HG02588 (cell line): ENCODE measurements around the gene RNASEH2B.

Experiments
- ATAC-seq: cut with Tn5 transposase; IDR thresholded peaks from one replicate; pipeline ENCODE4 v1.9.1; 2021; ENCODE audit warnings: mild to moderate bottlenecking, moderate library complexity; ENCODE audit not compliant: unreplicated experiment

RNASEH2B gene

GRCh38 chr13:50934735-50935435 is 25.3 kb downstream of the RNASEH2B start:
- ATAC-seq, result no peak

GRCh38 chr13:50936679-50937078 is 27.1 kb downstream of the RNASEH2B start:
- no peak for ATAC-seq

- ATAC-seq, result no peak
Observed at GRCh38 chr13:50940509-50940908, 30.9 kb downstream of the RNASEH2B start.

GRCh38 chr13:50941146-50941545 is 31.6 kb downstream of the RNASEH2B start:
- ATAC-seq, result no peak

GRCh38 chr13:50942630-50943311 is 33.2 kb downstream of the RNASEH2B start:
- no peak for ATAC-seq

GRCh38 chr13:50945669-50946068 is 36.1 kb downstream of the RNASEH2B start:
- ATAC-seq, result no peak

- no peak for ATAC-seq
Observed at GRCh38 chr13:50948601-50949000, 39.0 kb downstream of the RNASEH2B start.

- no peak for ATAC-seq
Observed at GRCh38 chr13:50950849-50951248, 41.3 kb downstream of the RNASEH2B start.

GRCh38 chr13:50951366-50951765 is 41.8 kb downstream of the RNASEH2B start:
- ATAC-seq, result no peak

GRCh38 chr13:50955241-50955640 is 45.6 kb downstream of the RNASEH2B start:
- no peak for ATAC-seq

- ATAC-seq, result no peak
Observed at GRCh38 chr13:50955798-50956197, 46.2 kb downstream of the RNASEH2B start.

- ATAC-seq, result no peak
Observed at GRCh38 chr13:50957620-50958019, 48.0 kb downstream of the RNASEH2B start.

- ATAC-seq, result no peak
Observed at GRCh38 chr13:50969691-50970090, 60.1 kb downstream of the RNASEH2B start.

- no peak for ATAC-seq
Observed at GRCh38 chr13:50970956-50971355, 61.4 kb downstream of the RNASEH2B start.

- no peak for ATAC-seq
Observed at GRCh38 chr13:50974268-50974667, 64.7 kb downstream of the RNASEH2B start.

GRCh38 chr13:50979187-50979586 is 69.6 kb downstream of the RNASEH2B start:
- no peak for ATAC-seq

GRCh38 chr13:50981686-50982085 is 72.1 kb downstream of the RNASEH2B start:
- ATAC-seq, result no peak

GRCh38 chr13:50989476-50989875 is 79.9 kb downstream of the RNASEH2B start:
- no peak for ATAC-seq

- no peak for ATAC-seq
Observed at GRCh38 chr13:50990065-50990817, 80.7 kb downstream of the RNASEH2B start.

GRCh38 chr13:50990818-50991506 is 81.4 kb downstream of the RNASEH2B start:
- ATAC-seq, result no peak
